Neuronal stem cell (in vitro differentiated cells): ENCODE results near the gene KIAA1328.

Experiments used
- DNase-seq: peaks from one replicate; pipeline ENCODE4 v3.0.0-alpha.2; 2013; ENCODE audit warnings: low spot score
- H2AFZ ChIP-seq: one replicate; pipeline ENCODE4 v1.6.1; 2013; ENCODE audit warnings: mild to moderate bottlenecking, low read length, inconsistent platforms
- H2AK5ac ChIP-seq: 2 replicates; pipeline ENCODE4 v1.6.1; 2013; ENCODE audit warnings: low read depth, mild to moderate bottlenecking, inconsistent platforms, low read length, moderate library complexity, mixed read lengths
- H2BK120ac ChIP-seq: 2 replicates; pipeline ENCODE4 v1.6.1; 2013; ENCODE audit warnings: low read depth, mild to moderate bottlenecking, inconsistent platforms, low read length, moderate library complexity, mixed read lengths
- H2BK12ac ChIP-seq: one replicate; pipeline ENCODE4 v1.6.1; 2013; ENCODE audit warnings: low read length, inconsistent platforms
- H2BK15ac ChIP-seq: 2 replicates; pipeline ENCODE4 v1.6.1; 2013; ENCODE audit warnings: mild to moderate bottlenecking, low read length, inconsistent platforms, mixed read lengths
- H2BK5ac ChIP-seq: one replicate; pipeline ENCODE4 v1.6.1; 2013; ENCODE audit warnings: inconsistent platforms, mild to moderate bottlenecking, low read length, moderate library complexity
- H3K14ac ChIP-seq: one replicate; pipeline ENCODE4 v1.6.1; 2013; ENCODE audit warnings: low read length, inconsistent platforms
- H3K18ac ChIP-seq: 2 replicates; pipeline ENCODE4 v1.6.1; 2013; ENCODE audit warnings: low read length, inconsistent platforms
- H3K23ac ChIP-seq: 2 replicates; pipeline ENCODE4 v1.6.1; 2013; ENCODE audit warnings: low read depth, mild to moderate bottlenecking, mixed read lengths, low read length, inconsistent platforms; ENCODE audit not compliant: poor library complexity
- H3K27ac ChIP-seq: replicated peaks from 3 replicates; pipeline ENCODE4 v1.5.1; 2013; ENCODE audit warnings: low read length, inconsistent platforms
- H3K27me3 ChIP-seq, 3 experiments: 2 replicates each; pipeline ENCODE4 v1.6.1; 2013; ENCODE audit warnings: low read length in 3 of 3, mild to moderate bottlenecking in 2 of 3, inconsistent platforms in 1 of 3, low read depth in 1 of 3, mixed read lengths in 1 of 3, moderate library complexity in 1 of 3; ENCODE audit not compliant: control insufficient read depth in 3 of 3, insufficient read depth in 3 of 3
- H3K36me3 ChIP-seq, 2 donors: replicated peaks in 1 of 2; 2 replicates each; pipeline ENCODE4 v1.6.1; 2013; ENCODE audit warnings: low read length in 2 of 2; ENCODE audit not compliant: control insufficient read depth in 2 of 2, insufficient read depth in 2 of 2
- H3K4ac ChIP-seq: 2 replicates; pipeline ENCODE4 v1.6.1; 2013; ENCODE audit warnings: inconsistent platforms, mild to moderate bottlenecking, low read length, moderate library complexity
- H3K4me1 ChIP-seq, 2 donors: 1 replicate in 1 of 2; 2 replicates in 1 of 2; pipeline ENCODE4 v1.6.1; 2013; ENCODE audit warnings: low read length in 2 of 2, low read depth in 1 of 2; ENCODE audit not compliant: control insufficient read depth in 2 of 2, insufficient read depth in 1 of 2
- H3K4me2 ChIP-seq: one replicate; pipeline ENCODE4 v1.6.1; 2013; ENCODE audit warnings: mild to moderate bottlenecking, low read length, inconsistent platforms; ENCODE audit not compliant: insufficient read depth, poor library complexity, severe bottlenecking
- H3K4me3 ChIP-seq, 2 donors: 2 replicates each; pipeline ENCODE4 v1.5.1; 2013; ENCODE audit warnings: low read length in 2 of 2, mild to moderate bottlenecking in 2 of 2, inconsistent platforms in 1 of 2, moderate library complexity in 1 of 2
- H3K79me1 ChIP-seq: one replicate; pipeline ENCODE4 v1.6.1; 2013; ENCODE audit warnings: low read depth, mild to moderate bottlenecking, inconsistent platforms, low read length, moderate library complexity
- H3K9ac ChIP-seq: one replicate; pipeline ENCODE4 v1.6.1; 2013; ENCODE audit warnings: mild to moderate bottlenecking, low read depth, low read length, inconsistent platforms; ENCODE audit not compliant: poor library complexity
- H3K9me3 ChIP-seq, 2 donors: replicated peaks in 1 of 2; 2 replicates each; pipeline versions ENCODE3 to v1.6.1; 2013; ENCODE audit warnings: low read length in 2 of 2, mild to moderate bottlenecking in 2 of 2, inconsistent platforms in 1 of 2, low read depth in 1 of 2, mixed read lengths in 1 of 2, moderate library complexity in 1 of 2; ENCODE audit not compliant: control insufficient read depth in 2 of 2, insufficient read depth in 1 of 2
- H4K8ac ChIP-seq: one replicate; pipeline ENCODE4 v1.6.1; 2013; ENCODE audit warnings: low read depth, mild to moderate bottlenecking, inconsistent platforms, low read length, moderate library complexity
- H4K91ac ChIP-seq: one replicate; pipeline ENCODE4 v1.6.1; 2013; ENCODE audit warnings: low read length, low read depth, mild to moderate bottlenecking, inconsistent platforms; ENCODE audit not compliant: poor library complexity
- WGBS, 2 donors: extraction: QIAGEN DNeasy Blood & Tissue Kit; methylation state at CpG; one replicate each; pipeline ENCODE4 v1.1.7; 2013; ENCODE audit warnings: missing lambda C conversion rate in 2 of 2, mixed read lengths in 1 of 2; ENCODE audit not compliant: insufficient read length in 2 of 2, insufficient replicate concordance in 1 of 2; ENCODE audit errors: extremely low coverage in 2 of 2; 5-methylcytosine and 5-hydroxymethylcytosine counted together

The KIAA1328 gene

GRCh38 chr18:37156330-37156942 lies 327.5 kb downstream of the KIAA1328 start:
- H3K36me3 ChIP-seq: no peaks in the 10 kb centered on the region
- no peak for DNase-seq
- no peak overlapping the region for H3K18ac ChIP-seq
- no peaks in the 10 kb centered on the region for H3K27me3 ChIP-seq
- H4K8ac ChIP-seq: no peak overlapping the region
- no peak overlapping the region for H2BK12ac ChIP-seq
- H3K14ac ChIP-seq: no peak overlapping the region
- H3K9ac ChIP-seq: no peak overlapping the region
- no peak overlapping the region for H2BK5ac ChIP-seq
- no peak overlapping the region for H3K4me2 ChIP-seq
- no peak overlapping the region for H3K23ac ChIP-seq
- WGBS, 2 donors: no CpG with 5 or more reads among the region's 7 CpGs
- no peaks in the 10 kb centered on the region for H3K79me1 ChIP-seq
- H3K4me1 ChIP-seq: no peaks in the 10 kb centered on the region
- no peaks in the 10 kb centered on the region for H3K9me3 ChIP-seq
- no peak overlapping the region for H4K91ac ChIP-seq
- H2AK5ac ChIP-seq: no peak overlapping the region
- no peak overlapping the region for H3K27ac ChIP-seq
- no peak overlapping the region for H3K4ac ChIP-seq
- no peak overlapping the region for H2AFZ ChIP-seq
- H2BK15ac ChIP-seq: no peak overlapping the region
- H2BK120ac ChIP-seq: no peak overlapping the region
- no peak overlapping the region for H3K4me3 ChIP-seq

DNA sequence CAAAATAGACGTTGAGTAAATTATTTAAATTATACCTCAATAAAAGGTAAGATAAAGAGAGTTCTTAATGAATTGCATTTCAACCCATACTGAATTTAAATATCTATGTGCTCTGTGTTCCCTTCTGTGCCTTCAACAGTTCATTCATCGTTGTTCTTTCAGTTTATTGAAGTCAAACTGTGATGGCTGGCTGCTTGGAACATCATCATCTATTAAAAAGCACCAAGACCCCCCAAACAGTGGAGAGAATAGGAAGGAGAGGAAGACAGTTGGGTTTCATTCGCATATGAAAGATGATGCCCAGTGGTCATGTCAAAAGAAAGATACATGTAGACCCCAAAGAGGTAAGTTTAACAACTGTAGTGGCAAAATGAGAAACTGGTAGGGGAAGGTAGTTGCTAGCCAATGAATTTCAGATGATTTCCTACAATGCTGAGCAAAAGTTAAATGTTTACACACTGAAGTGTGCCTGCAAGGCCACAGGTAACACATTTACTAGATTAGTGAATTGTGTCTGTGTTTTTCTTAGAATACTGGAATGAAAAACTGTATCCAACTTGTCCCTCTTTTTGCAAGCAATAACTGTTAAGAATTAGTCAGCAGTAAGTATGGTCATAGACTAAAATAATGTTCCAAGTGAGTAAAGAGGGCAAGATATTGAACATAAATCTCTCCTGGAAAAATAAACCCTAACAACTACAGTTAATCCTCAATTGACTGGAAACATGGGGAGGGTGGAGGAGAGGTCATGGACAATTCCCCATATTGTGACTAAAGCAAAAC lies 331.3 kb downstream of the KIAA1328 start:
- DNase-seq: no peak
- no peaks in the 10 kb centered on the region for H3K79me1 ChIP-seq
- no peaks in the 10 kb centered on the region for H3K36me3 ChIP-seq
- no peak overlapping the region for H3K9ac ChIP-seq
- H2AK5ac ChIP-seq: no peak overlapping the region
- H3K27ac ChIP-seq: no peak overlapping the region
- H3K4me3 ChIP-seq: no peak overlapping the region
- H2BK120ac ChIP-seq: no peak overlapping the region
- no peak overlapping the region for H3K4me2 ChIP-seq
- H3K4me1 ChIP-seq: no peaks in the 10 kb centered on the region
- no peak overlapping the region for H3K4ac ChIP-seq
- no peak overlapping the region for H2BK5ac ChIP-seq
- no peaks in the 10 kb centered on the region for H3K27me3 ChIP-seq
- H2BK15ac ChIP-seq: no peak overlapping the region
- no peak overlapping the region for H4K8ac ChIP-seq
- no peak overlapping the region for H4K91ac ChIP-seq
- no peak overlapping the region for H2AFZ ChIP-seq
- no peak overlapping the region for H2BK12ac ChIP-seq
- H3K18ac ChIP-seq: no peak overlapping the region
- no peak overlapping the region for H3K23ac ChIP-seq
- no peaks in the 10 kb centered on the region for H3K9me3 ChIP-seq
- no peak overlapping the region for H3K14ac ChIP-seq
- WGBS, 2 donors: no CpG with 5 or more reads among the region's 3 CpGs

GRCh38 chr18:37161491-37161890 lies 332.6 kb downstream of the KIAA1328 start:
- H3K18ac ChIP-seq: no peak overlapping the region
- WGBS, 2 donors: no CpG with 5 or more reads among the region's 1 CpG

DNA sequence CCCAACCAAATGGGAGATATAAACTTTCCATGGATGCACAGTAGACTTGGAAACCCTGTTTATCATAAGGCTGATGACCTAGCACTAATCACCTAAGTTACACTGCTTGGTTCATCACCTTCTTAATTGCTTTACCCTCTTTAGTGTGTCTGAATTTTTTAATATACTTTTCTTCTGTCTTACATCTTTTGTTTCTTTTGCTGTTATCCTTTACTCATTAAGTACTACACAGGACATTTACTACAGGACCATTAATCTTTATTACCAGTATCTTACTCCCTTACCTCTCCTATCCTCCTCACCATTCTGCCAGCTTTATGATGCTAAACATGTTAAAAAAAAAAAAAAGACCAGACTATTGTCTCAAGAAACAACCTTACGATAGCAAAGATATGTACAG lies 333.6 kb downstream of the KIAA1328 start:
- no peak for DNase-seq
- no peak overlapping the region for H2BK5ac ChIP-seq
- H3K23ac ChIP-seq: no peak overlapping the region
- H2BK120ac ChIP-seq: no peak overlapping the region
- no peak overlapping the region for H3K4me2 ChIP-seq
- H3K4ac ChIP-seq: no peak overlapping the region
- H3K79me1 ChIP-seq: no peaks in the 10 kb centered on the region
- H3K27ac ChIP-seq: no peak overlapping the region
- no peaks in the 10 kb centered on the region for H3K36me3 ChIP-seq
- H3K9me3 ChIP-seq: no peaks in the 10 kb centered on the region
- no peak overlapping the region for H2BK15ac ChIP-seq
- no peak overlapping the region for H2AK5ac ChIP-seq
- no peaks in the 10 kb centered on the region for H3K27me3 ChIP-seq
- H3K9ac ChIP-seq: no peak overlapping the region
- WGBS, 2 donors: no CpG with 5 or more reads among the region's 1 CpG
- no peak overlapping the region for H4K91ac ChIP-seq
- H3K14ac ChIP-seq: no peak overlapping the region
- no peak overlapping the region for H4K8ac ChIP-seq
- H2BK12ac ChIP-seq: no peak overlapping the region
- H3K4me3 ChIP-seq: no peak overlapping the region
- no peak overlapping the region for H3K18ac ChIP-seq
- H3K4me1 ChIP-seq: no peaks in the 10 kb centered on the region
- H2AFZ ChIP-seq: no peak overlapping the region

More at GRCh38 chr18:37161491-37161890, 332.6 kb downstream of the KIAA1328 start:
- Histone ChIP-seq H3K79me1 (no peaks in the 10 kb centered on the region), H2AFZ (no peak overlapping the region), H3K9ac (no peak overlapping the region), H4K91ac (no peak overlapping the region), H2BK120ac (no peak overlapping the region), H2BK15ac (no peak overlapping the region), H2BK12ac (no peak overlapping the region), H3K36me3 (no peaks in the 10 kb centered on the region), H2BK5ac (no peak overlapping the region), H3K4me1 (no peaks in the 10 kb centered on the region), H3K4me3 (no peak overlapping the region), H3K4ac (no peak overlapping the region), H3K23ac (no peak overlapping the region), H3K27me3 (no peaks in the 10 kb centered on the region), H3K9me3 (no peaks in the 10 kb centered on the region), H4K8ac (no peak overlapping the region), H3K27ac (no peak overlapping the region), H3K14ac (no peak overlapping the region), H2AK5ac (no peak overlapping the region), H3K4me2 (no peak overlapping the region)
- no peak for DNase-seq
